Mucosa of rectum (tissue), 2 donors: ENCODE results near the gene CLSTN2.

ENCODE experiments used
- H3K27ac ChIP-seq, 2 donors: one replicate each; pipeline ENCODE4 v1.7.0; 2013; ENCODE audit warnings: inconsistent platforms in 2 of 2, low read depth in 2 of 2, low read length in 2 of 2
- H3K27me3 ChIP-seq, 2 donors: one replicate each; pipeline ENCODE4 v1.7.0; 2013; ENCODE audit warnings: low read length in 2 of 2; ENCODE audit not compliant: control insufficient read depth in 2 of 2, insufficient read depth in 2 of 2
- H3K36me3 ChIP-seq, 2 donors: one replicate each; pipeline ENCODE4 v1.7.0; 2013; ENCODE audit warnings: low read length in 2 of 2; ENCODE audit not compliant: control insufficient read depth in 2 of 2, insufficient read depth in 2 of 2
- H3K4me1 ChIP-seq, 2 donors: one replicate each; pipeline ENCODE4 v1.7.0; 2013; ENCODE audit warnings: low read length in 2 of 2, mild to moderate bottlenecking in 1 of 2; ENCODE audit not compliant: control insufficient read depth in 2 of 2, insufficient read depth in 2 of 2
- H3K4me3 ChIP-seq, 2 donors: one replicate each; pipeline ENCODE4 v1.7.0; 2013; ENCODE audit warnings: low read length in 2 of 2
- H3K9ac ChIP-seq, 2 donors: one replicate each; pipeline ENCODE4 v1.7.0; 2013; ENCODE audit warnings: low read length in 2 of 2, low read depth in 1 of 2, mild to moderate bottlenecking in 1 of 2
- H3K9me3 ChIP-seq, 2 donors: one replicate each; pipeline ENCODE4 v1.7.0; 2013; ENCODE audit warnings: low read length in 2 of 2; ENCODE audit not compliant: control insufficient read depth in 2 of 2
- donor health status: healthy.
- donor health status: Normal muscosa, but diverticular disease.

CLSTN2 gene

DNA sequence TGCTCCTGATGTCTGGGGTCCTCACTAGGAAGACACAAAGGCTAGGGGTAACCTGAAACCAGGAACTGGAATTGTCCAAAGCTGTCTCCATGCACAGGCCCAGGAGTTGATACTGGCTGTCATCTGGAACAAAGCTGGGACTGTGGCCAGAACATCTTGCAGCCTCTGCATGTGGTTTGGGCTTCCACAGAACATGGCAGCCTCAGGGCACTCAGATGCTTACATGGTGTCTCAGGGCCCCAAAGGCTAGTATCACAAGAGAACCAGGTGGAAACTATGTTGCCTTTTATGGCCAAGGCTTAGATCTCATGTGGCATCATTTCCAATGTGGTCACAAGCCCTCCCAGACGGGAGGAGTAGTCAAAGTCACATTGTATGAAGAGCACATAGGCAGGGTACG lies 407.7 kb downstream of the CLSTN2 start:
- Histone ChIP-seq H3K9me3 (no peaks in the 10 kb centered on the region), H3K9ac (no peak overlapping the region), H3K36me3 (no peaks in the 10 kb centered on the region), H3K4me1 (peaks cover 0 to 10% of the 10 kb centered on the region in 2 donors), H3K4me3 (no peak overlapping the region), H3K27ac (no peak overlapping the region), H3K27me3 (no peaks in the 10 kb centered on the region)

DNA sequence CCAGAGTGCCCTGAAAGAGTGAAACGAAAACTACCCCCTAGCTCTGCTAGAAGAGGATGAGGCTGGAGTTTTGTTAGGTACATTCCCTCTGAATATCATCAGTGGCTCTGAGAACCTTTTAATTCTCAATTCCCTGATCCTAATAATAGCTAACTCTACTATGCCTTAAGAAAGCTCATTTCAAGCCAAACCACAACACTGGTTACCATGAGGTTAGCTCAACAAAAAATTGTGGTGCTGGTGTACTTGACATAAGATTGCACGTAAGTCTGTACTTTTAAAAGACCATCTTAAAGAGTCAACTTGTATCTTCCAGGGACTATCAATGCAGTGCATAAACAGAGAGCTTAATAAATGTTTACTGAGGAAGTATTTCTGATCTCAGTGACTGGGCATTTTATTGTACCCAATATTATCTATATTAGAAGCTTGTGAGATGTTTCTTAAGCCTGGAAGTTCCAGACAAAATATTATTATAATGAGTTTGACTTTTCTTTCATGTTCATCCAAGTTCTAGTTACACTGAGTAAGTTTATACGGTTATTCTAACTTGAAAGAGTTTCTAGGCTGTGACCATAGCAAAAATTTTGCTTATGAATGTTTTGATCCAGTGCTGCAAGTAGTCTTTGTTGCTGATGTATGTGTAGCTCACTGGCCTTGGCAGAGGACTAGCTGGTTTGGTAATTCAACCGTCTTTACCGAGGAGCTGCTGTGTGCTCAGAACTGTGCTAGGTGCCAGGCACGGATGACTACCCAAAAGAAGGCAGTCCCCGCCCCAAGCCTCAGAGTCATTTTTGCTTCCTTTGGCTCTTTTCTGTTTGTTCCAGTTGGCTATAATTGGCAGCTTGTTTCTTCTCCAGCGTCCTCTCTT lies 408.5 kb downstream of the CLSTN2 start:
- no peaks in the 10 kb centered on the region for H3K9me3 ChIP-seq
- no peaks in the 10 kb centered on the region for H3K27me3 ChIP-seq
- no peak overlapping the region for H3K4me3 ChIP-seq
- H3K27ac ChIP-seq, result no peak overlapping the region
- peaks cover 0 to 10% of the 10 kb centered on the region in 2 donors for H3K4me1 ChIP-seq
- no peaks in the 10 kb centered on the region for H3K36me3 ChIP-seq
- no peak overlapping the region for H3K9ac ChIP-seq

DNA sequence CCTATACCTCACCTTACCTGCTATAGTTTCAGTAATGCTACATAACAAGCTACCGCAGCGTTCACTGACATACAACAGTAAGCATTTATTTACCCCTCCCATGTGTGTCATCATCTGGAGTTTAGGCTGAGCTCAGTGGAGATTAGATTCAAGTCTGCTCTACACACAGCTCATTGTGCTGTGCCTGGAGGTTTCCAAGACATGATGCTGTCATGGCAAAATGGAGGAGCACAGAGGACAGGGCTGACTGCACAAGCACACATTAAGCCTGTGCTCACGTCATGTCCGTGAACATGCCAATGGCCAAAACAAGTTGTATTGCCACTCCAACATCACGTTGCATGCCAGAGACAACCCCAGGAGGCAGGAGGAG lies 409.1 kb downstream of the CLSTN2 start:
- Histone ChIP-seq H3K9ac (no peak overlapping the region), H3K27me3 (no peaks in the 10 kb centered on the region), H3K27ac (no peak overlapping the region), H3K9me3 (no peaks in the 10 kb centered on the region), H3K4me1 (peaks cover 0 to 10% of the 10 kb centered on the region in 2 donors), H3K4me3 (no peak overlapping the region), H3K36me3 (no peaks in the 10 kb centered on the region)

DNA sequence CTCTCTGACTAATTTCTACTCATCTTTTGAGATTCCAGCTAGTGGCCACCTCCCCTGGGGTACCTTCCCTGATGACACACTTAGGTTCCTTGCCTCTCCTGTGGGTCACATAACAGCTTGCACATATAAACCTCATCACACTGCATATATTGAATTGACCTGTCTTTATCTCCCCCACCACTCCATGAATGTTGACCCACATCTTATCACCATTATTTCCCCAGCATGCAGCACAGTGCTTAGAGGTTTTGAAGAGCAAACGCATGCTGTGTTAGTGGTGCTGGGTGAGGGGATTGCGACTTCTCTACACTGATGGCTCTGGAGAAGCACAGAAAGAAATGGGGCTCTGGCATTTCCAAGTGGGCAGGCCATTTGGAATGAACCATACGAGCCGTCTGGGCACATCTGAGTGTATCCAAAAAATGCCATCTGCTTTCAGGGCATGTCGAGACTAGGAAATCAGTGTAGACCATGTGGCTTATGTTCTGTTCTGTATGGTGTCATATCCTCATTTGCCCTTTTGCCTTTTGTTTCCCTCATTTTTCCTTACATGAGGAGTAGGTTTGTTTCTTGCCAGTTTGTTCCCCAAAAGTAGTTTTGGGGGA lies 409.7 kb downstream of the CLSTN2 start:
- no peaks in the 10 kb centered on the region for H3K9me3 ChIP-seq
- no peaks in the 10 kb centered on the region for H3K36me3 ChIP-seq
- H3K27ac ChIP-seq, result no peak overlapping the region
- peaks cover 0 to 10% of the 10 kb centered on the region in 2 donors for H3K4me1 ChIP-seq
- no peak overlapping the region for H3K4me3 ChIP-seq
- no peak overlapping the region for H3K9ac ChIP-seq
- H3K27me3 ChIP-seq, result no peaks in the 10 kb centered on the region

DNA sequence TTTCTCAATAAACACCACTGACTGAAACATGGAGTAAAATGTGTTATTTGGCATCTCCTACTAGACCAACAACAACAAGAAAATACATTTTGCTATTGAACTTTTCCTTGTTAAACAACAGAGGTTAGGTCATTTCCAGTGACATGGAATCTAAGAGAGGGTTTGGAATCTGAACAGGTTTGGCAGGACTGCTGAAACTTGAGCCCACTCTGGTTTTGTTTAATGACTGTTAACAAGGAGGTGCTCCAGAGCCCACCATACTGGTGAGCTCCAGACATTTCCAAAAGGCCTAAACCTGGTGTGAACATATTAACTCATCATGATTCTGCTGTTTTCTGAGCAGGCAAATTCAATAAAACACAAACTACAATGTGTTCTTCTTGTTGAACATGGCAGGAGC lies 412.2 kb downstream of the CLSTN2 start:
- Histone ChIP-seq H3K4me1 (no peaks in the 10 kb centered on the region), H3K9me3 (no peaks in the 10 kb centered on the region), H3K36me3 (no peaks in the 10 kb centered on the region), H3K27me3 (no peaks in the 10 kb centered on the region), H3K4me3 (no peak overlapping the region), H3K9ac (no peak overlapping the region), H3K27ac (no peak overlapping the region)

DNA sequence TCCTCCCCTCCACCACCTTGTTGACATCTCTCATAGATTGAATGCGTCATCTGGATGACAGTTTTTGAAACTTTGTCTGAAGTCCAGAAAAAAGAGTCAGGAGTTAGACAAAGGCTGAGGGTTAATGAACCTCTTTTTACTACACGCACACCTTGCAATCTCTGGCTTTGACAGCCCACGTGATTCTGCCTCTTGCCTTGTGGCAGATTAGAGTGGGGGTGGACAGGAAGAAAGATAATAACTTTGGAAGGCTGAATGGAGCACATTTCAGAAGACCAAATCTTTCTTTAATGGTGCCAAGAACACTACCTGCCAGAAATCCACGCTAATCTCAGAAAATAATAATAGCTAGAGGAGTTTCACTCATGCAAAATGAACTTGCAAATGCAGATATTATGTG lies 415.0 kb downstream of the CLSTN2 start:
- no peaks in the 10 kb centered on the region for H3K36me3 ChIP-seq
- H3K9ac ChIP-seq, result no peak overlapping the region
- no peaks in the 10 kb centered on the region for H3K9me3 ChIP-seq
- H3K4me3 ChIP-seq, result no peak overlapping the region
- H3K27me3 ChIP-seq, result no peaks in the 10 kb centered on the region
- H3K4me1 ChIP-seq, result no peaks in the 10 kb centered on the region
- no peak overlapping the region for H3K27ac ChIP-seq

DNA sequence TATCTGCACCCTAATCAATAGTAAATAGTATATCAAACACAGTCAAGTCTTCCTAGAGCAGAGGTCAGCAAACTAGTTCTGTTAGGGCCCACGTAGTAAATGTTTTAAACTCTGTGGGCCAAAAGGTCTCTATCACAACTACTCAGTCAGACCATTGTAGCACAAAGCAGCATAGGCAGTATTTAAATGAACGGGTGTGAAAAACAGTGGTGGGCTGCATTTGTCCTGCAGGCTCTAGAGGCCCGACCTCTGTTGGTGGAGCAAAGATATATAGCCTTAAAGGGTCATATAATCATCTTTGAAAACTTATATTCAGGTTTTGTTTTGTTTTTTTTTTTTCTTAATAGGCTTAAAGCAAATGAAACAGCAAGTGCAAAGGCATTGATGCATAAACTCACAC lies 416.5 kb downstream of the CLSTN2 start:
- H3K9me3 ChIP-seq, result no peaks in the 10 kb centered on the region
- no peaks in the 10 kb centered on the region for H3K4me1 ChIP-seq
- no peaks in the 10 kb centered on the region for H3K36me3 ChIP-seq
- H3K27me3 ChIP-seq, result no peaks in the 10 kb centered on the region
- H3K4me3 ChIP-seq, result no peak overlapping the region
- H3K9ac ChIP-seq, result no peak overlapping the region
- H3K27ac ChIP-seq, result no peak overlapping the region

DNA sequence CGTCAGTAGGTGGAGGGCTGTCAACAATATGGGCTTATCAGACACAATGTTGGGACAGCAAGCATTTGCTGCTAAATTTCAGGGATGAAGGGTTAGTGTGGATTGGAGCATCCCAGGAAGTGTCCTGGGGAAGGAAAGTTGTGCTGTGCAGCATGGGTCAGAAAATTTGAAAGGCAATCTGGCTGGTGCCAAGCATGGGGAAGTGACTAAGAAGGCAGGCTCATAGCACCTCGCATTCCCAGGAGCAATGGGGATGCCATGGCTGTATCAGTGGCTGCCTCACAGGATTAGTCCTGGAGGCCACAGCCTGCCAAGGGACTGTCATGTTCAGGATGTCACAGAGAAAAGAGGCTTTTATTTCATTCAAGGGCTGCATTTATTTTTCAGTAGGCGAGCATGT lies 420.5 kb downstream of the CLSTN2 start:
- Histone ChIP-seq H3K27me3 (no peaks in the 10 kb centered on the region), H3K4me1 (no peaks in the 10 kb centered on the region), H3K9ac (no peak overlapping the region), H3K9me3 (no peaks in the 10 kb centered on the region), H3K36me3 (no peaks in the 10 kb centered on the region), H3K27ac (no peak overlapping the region), H3K4me3 (no peak overlapping the region)

DNA sequence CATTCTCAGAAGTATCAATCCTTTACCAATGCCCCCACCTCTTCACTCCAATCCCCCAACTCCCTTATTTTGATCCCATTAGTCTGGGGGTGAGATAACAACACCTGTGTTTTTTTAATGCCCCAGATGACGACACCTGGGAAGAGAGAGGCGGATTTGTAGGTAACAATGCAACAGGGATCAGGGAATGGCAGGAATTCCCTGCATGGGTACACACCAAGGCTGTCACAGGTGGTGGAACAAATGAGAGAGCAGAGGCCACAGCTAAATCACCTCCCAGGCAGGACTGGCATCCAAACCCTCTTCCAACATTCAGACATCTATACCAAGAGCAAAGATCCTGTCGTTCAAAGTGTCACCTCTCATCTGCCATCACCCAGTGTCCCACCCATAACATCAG lies 423.7 kb downstream of the CLSTN2 start:
- H3K4me3 ChIP-seq, result no peak overlapping the region
- no peaks in the 10 kb centered on the region for H3K36me3 ChIP-seq
- no peak overlapping the region for H3K27ac ChIP-seq
- H3K4me1 ChIP-seq, result no peaks in the 10 kb centered on the region
- H3K27me3 ChIP-seq, result no peaks in the 10 kb centered on the region
- H3K9me3 ChIP-seq, result no peaks in the 10 kb centered on the region
- H3K9ac ChIP-seq, result no peak overlapping the region

DNA sequence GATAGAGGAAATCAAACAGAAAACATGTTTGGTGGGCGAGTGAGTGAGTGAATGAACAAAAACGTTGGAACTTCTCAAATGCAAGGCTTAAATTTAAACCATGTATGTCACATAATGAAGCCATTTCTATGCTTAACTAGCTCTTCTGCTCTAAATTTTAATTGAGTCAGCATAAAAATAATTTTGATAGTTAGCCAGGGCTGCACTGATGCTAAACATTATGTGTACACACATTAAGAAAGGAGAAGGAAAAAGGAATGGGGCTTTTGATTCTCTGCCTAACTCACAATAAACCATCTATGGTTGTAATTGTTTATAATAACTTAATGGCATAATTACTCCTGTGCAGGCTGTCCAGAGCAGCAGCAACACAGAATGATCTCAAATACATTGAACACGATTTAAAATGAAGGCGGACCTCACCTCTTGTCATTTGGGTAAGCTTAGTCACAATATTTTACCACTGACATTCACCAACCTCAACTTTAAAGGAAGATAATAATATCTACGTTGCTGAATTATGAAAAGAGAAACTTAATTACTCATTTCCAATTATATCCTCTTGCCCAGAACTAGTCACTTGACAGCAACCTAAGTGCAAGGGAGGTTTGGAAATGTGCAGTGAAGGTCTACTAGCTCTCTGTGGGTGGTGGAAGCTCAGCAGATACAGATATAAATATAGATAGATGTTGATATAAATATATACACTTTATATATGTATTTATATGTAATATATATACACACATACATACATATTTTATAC lies 424.4 kb downstream of the CLSTN2 start:
- H3K27me3 ChIP-seq, result no peaks in the 10 kb centered on the region

More for the DNA sequence above, 424.4 kb downstream of the CLSTN2 start:
- Histone ChIP-seq H3K36me3 (no peaks in the 10 kb centered on the region), H3K4me1 (no peaks in the 10 kb centered on the region), H3K9ac (no peak overlapping the region), H3K9me3 (no peaks in the 10 kb centered on the region), H3K27ac (no peak overlapping the region), H3K4me3 (no peak overlapping the region)
